Regular cardiac myocyte (primary cell): Measurements from ENCODE around the gene XYLB. TPM values are rescaled to one million over a fixed set of nuclear protein-coding genes. Genes with fewer than 3 reads are reported as not detected.

Experiments
- total RNA-seq: library from RNA; depleted of rRNA; stranded (reverse); fragments of >200 nt; gene quantifications from 2 replicates; pipeline ENCODE4 v1.2.3, GENCODE V29; 2014

The XYLB gene
- total RNA-seq = 3.9 and 4.4 TPM in 2 replicates

DNA sequence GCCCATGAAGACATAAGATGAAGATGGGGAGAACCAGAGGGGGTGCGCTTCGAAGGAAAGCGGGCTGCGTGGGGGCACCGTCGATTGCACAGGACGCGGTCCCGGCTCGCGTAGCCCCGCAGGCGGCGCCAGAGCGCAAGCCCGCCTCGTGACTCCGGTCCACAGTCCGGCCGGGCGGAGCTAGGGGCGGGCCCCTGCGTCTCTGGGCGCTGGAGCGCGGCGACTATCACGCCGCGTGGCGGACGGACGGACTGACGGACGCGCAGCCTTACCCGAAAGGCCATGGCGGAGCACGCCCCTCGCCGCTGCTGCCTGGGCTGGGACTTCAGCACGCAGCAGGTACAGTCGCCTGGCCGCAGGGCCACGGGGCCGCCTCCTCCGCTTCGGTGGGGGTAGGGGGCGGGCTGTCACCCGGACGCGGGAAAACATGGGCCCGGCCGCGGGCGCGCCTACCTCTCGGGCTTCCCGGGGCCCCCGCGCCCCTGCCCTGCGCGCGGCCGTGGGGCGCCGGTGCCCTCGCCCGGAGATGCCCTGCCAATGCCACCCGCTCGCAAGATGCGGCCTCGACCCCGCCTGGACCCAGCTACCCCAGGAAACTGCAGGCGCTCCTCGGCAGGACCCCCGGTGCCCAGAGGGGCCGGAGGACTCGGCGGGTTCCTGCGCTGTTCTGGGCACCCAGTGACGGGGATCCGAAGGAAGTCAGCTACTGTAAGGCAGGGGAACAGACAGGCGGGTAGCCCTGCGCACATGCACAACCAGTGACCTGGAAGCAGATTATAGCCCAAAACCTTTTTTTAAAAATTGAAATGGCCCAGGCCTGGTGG, at the start of gene XYLB:
XYLB (plus strand) TSS at position 199 of the 824 bp plus-strand sequence; CDS start at position 283, 84 bp downstream.

DNA sequence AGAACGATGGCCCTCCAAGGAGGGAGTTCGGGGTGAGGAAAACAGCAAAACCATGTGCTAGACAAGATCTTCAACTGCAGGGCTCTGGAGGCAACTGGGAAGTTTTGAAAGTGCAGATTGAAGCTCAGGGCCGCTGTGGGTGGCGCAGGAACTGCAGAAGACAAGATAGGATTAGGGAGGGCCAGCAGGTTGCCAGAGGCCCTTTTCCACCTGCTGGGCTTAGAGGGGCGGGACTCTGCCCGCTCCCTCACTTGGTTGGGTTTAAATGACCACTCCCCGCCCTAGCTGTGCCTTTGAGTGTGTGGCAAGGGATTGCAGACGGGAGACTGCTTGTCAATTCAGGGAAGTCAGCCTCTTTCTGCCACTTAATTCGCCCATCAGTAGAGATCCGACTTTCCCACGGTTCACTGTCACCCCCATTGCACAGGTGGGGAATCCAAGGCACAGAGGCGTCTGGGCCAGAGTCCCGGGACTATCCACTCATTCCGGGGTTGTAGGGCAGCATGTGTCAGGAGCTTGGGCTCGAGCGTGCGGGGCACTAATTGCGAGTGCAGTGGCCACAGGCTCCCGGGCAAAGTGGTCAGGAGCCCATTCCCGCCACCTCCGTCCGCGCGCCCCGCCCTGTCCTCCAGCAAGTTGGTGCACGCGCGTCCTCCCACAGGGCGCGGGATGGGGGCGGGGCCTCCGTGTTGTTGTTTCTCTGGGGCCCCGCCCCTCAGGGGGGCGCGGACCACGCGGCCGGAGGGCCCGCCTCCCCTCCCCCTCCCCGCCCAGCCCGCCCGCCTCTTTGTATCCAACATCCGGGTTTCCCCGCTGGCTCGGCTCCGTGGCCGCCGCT, 106.7 kb downstream of the XYLB start, which contains the start of gene ACVR2B:
ACVR2B (plus strand) TSS at position 816 of the 838 bp plus-strand sequence. CDS start 433 bp downstream, outside the sequence.

Other genes with a start within 250 kb of the XYLB start
- gene ACAA1, start 209.7 kb upstream of the XYLB start, total RNA-seq = 21.4 and 53.1 TPM in 2 replicates
- 7.6 and 23.0 TPM in 2 replicates for gene MYD88, start 208.1 kb upstream of the XYLB start, total RNA-seq
- gene OXSR1, start 181.2 kb upstream of the XYLB start, total RNA-seq = 40.6 and 60.6 TPM in 2 replicates
- 0.56 and 0.58 TPM in 2 replicates for gene SLC22A13, start 81.0 kb upstream of the XYLB start, total RNA-seq
- gene SLC22A14, start 64.5 kb upstream of the XYLB start, total RNA-seq = 0.28 TPM in 1 of 2 replicates, not detected in the other
- 1.9 and 3.7 TPM in 2 replicates for gene ACVR2B, start 107.1 kb downstream of the XYLB start, total RNA-seq
- gene EXOG, start 149.6 kb downstream of the XYLB start, total RNA-seq = 5.6 and 9.2 TPM in 2 replicates